ENCODE measurements around the gene NPHS1.

GRCh38 chr19:35890113-35890650, 37.9 kb upstream of the NPHS1 start:
- TF ChIP-seq CTCF (IDR thresholded peaks at IDR 0.05) (no peak), POLR2AphosphoS5 (IDR thresholded peaks at IDR 0.05; ENCODE audit: low read depth, low read length) (no peak), TCF7L2 (IDR thresholded peaks at IDR 0.05; ENCODE audit: low read depth, low read length) (no peak), SIN3A (IDR thresholded peaks at IDR 0.05; ENCODE audit: borderline replicate concordance, insufficient read depth, low read depth, low read length) (no peak)
